ENCODE results near the gene SDS.

The SDS gene

DNA sequence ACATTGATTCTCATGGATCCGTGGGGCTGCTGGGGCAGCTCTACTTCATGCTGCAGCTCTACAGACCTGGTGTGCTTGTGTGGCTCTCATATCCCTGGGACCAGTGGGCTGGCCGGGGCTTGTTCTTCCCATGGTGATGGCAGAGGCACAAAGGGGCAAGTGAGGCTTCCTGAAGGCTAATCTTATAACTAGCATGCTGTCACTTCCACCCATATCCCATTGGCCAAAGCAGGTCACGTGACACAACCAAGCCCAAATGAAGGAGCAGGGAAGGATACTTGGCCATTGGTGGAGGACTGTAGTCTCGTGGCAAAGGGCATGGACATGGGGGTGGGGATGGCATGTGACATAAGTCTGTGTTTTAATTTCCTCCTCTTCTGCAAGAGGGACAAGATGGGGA, 35.4 kb downstream of the SDS start:
- H3K27ac ChIP-seq = no peak overlapping the region
- no peak for TF ChIP-seq ZFX (IDR thresholded peaks at IDR 0.05; ENCODE audit: borderline replicate concordance)
- TF ChIP-seq, protein P1, sequence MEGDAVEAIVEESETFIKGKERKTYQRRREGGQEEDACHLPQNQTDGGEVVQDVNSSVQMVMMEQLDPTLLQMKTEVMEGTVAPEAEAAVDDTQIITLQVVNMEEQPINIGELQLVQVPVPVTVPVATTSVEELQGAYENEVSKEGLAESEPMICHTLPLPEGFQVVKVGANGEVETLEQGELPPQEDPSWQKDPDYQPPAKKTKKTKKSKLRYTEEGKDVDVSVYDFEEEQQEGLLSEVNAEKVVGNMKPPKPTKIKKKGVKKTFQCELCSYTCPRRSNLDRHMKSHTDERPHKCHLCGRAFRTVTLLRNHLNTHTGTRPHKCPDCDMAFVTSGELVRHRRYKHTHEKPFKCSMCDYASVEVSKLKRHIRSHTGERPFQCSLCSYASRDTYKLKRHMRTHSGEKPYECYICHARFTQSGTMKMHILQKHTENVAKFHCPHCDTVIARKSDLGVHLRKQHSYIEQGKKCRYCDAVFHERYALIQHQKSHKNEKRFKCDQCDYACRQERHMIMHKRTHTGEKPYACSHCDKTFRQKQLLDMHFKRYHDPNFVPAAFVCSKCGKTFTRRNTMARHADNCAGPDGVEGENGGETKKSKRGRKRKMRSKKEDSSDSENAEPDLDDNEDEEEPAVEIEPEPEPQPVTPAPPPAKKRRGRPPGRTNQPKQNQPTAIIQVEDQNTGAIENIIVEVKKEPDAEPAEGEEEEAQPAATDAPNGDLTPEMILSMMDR (IDR thresholded peaks at IDR 0.05) = no peak

DNA sequence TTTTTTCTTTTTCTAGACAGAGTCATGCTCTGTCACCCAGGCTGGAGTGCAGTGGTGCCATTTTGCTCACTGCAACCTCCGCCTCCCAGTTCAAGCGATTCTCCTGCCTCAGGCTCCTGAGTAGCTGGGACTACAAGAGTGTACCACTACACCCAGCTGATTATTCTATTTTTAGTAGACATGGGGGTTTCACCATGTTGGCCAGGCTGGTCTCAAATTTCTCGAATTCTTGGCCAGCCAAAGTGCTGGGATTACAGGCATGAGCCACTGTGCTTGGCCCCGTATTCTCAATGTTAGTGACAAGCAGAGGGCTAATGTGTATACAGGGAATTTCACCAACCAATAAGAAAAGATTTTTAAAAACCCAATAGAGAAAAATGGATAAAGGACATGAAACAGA, 36.9 kb downstream of the SDS start:
- no peak overlapping the region for H3K27ac ChIP-seq
- TF ChIP-seq, protein P1 (IDR thresholded peaks at IDR 0.05) = no peak
- no peak for TF ChIP-seq ZFX (IDR thresholded peaks at IDR 0.05; ENCODE audit: borderline replicate concordance)

DNA sequence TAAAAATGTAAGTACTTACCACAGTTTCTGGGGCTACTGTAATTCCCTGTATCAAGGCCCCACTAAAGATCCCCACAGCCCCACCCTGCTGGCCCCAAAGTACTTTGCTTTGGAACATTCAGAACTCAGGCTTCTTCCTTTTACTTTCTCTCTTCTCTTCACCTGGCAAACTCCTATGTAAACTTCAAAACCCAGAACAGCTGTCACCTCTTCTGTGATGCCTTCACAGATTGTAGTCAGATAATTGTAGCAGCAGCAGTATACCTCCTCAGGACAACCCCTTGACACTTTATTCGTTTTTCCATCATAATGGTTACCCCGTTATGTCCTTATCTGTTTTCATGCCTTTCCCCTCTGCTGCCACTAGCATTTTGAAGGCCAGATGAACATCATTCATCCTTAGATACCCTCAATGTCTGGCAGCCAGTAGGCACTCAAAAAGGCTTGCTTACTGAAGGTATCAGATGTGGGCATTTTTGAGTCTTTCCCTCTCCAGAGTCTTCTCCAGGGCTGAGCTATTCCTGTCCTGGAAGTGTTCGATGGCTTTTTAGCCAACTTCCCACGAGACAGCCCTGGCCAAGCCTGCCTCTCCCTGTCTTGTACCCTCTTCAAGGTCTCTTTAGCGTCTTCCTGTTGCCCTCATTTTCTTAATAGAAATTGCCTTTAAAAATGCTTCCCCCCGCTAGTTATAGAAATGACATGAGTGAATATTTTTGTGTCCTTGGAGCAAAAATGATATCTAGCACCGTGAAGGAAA, 37.9 kb downstream of the SDS start:
- no peak overlapping the region for H3K27ac ChIP-seq
- TF ChIP-seq, protein P1 (IDR thresholded peaks at IDR 0.05) = no peak
- TF ChIP-seq ZFX (IDR thresholded peaks at IDR 0.05; ENCODE audit: borderline replicate concordance) = no peak

DNA sequence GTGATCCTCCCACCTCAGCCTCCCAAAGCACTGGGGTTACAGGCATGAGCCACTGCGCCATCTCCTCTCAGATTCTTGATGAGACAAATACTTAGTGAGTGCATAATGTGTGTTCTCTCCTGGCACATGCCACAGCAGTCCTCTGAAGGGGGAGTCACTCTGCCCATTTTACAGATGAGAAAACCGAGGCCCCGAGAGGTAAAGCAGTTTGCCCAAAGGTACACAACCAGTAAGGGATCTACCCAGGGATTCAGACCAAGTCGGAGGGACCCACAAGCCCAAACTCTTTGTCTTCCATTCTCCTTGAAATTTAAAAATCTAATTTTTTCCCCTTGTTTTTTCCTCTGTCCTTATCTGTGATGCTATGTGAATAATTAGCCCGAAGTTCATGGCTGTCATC, 39.0 kb downstream of the SDS start:
- H3K27ac ChIP-seq = no peak overlapping the region
- TF ChIP-seq, protein P1 (IDR thresholded peaks at IDR 0.05) = no peak
- TF ChIP-seq ZFX (IDR thresholded peaks at IDR 0.05; ENCODE audit: borderline replicate concordance) = no peak

DNA sequence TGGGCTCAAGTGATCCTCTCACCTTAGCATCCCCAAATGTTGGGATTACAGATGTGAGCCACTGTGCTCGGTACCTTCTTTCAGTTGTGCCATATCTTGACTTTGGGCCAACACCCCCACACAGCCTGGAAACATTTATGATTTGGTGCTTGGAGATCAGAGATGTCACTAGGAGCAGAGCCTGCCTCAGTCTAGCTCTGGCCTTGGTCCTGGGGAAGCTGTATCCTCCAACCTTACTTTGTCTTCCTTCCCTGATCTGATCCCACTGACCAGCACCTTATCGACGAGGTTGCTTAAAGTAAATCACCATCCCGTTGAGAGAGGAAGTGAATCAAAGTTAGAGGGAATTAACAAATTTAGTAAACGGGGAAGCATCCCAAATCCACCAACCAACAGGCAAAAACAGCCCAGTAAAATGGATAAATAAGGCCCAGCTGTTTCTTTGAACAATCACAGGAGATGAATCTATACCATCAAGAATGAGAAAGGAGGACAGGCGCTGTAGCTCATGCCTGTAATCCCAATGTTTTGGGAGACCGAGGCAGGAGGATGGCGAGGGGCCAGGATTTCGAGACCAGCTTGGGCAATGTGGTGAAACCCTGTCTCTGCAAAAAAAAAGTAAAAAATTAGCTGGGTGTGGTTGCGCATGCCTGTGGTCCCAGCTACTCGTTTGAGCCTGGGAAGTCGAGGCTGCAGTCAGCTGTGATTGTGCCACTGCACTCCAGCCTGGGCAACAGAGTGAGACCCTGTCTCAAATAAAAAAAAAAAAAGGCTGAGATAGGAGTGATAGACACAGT, 41.9 kb downstream of the SDS start:
- H3K27ac ChIP-seq = no peak overlapping the region
- TF ChIP-seq, protein P1 (IDR thresholded peaks at IDR 0.05) = no peak
- no peak for TF ChIP-seq ZFX (IDR thresholded peaks at IDR 0.05; ENCODE audit: borderline replicate concordance)

DNA sequence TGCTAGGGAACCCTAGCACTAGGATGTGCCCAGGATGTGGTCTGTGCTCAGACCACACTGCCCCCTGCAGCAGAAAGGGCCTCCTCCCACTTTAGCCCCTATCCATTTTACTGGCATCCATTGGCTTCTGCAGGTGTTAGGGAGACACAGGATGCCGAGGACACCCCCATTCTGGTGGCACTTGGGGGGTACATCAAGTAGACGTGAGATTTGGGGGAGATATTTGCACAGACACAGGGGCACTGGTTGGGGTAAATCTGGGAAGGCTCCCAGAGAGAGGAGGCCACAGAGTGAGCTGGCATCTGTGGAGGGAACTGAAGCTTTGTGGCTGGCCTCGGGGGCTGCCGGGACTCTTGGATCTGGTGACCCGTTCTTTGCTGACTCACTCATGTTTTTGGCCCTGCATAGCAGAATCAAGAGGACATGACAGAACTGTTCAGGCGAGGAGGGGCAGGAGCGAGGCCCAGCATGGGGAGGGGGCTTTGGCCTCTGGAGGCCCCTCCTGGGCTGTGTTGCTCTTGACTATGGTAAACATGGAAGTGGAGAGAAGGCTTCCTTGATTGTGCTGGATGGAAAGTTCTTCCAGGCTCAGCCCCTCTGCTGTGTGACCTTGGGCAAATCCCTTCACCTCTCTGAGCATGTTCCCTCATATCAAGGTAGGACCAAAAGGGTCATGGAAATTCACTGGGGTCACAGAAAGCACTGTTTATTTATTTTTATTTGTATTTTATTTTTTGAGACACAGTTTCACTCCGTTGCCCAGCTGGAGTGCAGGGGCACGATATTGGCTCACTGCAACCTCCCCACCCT, 43.5 kb downstream of the SDS start:
- H3K27ac ChIP-seq = no peak overlapping the region

More for the DNA sequence above, 43.5 kb downstream of the SDS start:
- TF ChIP-seq, protein P1 (IDR thresholded peaks at IDR 0.05) = no peak
- no peak for TF ChIP-seq ZFX (IDR thresholded peaks at IDR 0.05; ENCODE audit: borderline replicate concordance)

Data from 22Rv1 (cell line).